ENCODE data around the gene TRPM2. TPM values are rescaled to one million over a fixed set of nuclear protein-coding genes. Genes with fewer than 3 reads are reported as not detected.

Gene TRPM2
- total RNA-seq, 1 experiment from 2014 or later: 0.26 TPM

DNA sequence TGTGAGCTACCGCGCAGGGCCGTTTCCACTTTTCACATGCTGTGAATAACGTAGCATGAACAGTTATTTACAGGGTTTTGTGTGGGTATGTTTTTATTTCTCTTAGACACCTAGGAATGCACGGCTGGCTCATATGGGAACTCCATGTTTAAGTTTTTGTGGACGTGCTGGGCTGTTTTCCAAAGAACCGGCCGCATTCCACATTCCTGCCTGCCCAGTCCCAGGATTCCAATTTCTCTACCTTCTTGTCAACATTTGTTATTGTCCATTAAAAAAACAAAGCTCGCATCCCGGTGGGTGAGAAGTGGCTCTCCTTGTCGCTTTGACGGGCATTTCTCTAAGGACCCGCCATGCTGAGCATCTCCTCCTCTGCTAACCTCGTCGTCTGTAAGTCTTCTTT lies 54.8 kb downstream of the TRPM2 start:
- no peaks in the 10 kb centered on the region for H3K36me3 ChIP-seq (ENCODE audit: control insufficient read depth, insufficient read depth, low read length)
- ChIA-PET POLR2A (no interaction called here), CTCF (interaction anchor here (0.6 kb wide), 1 partner anchor 72 kb away, joined by 3 read pairs; no protein-coding TSS in a partner anchor)
- ATAC-seq (no peak), DNase-seq (ENCODE audit: low read depth, low spot score) (no peak)
- no TSS peak for BruUV-seq (replicated peaks)
- intact Hi-C loops (cut with micrococcal nuclease; ENCODE audit: unreplicated experiment): no loop called here
- no peaks in the 10 kb centered on the region for H3K4me1 ChIP-seq (ENCODE audit: control insufficient read depth, insufficient read depth, low read length)
- H3K27ac ChIP-seq (ENCODE audit: low read length): no peak overlapping the region
- in situ Hi-C loops (cut with HindIII; ENCODE audit: low pct_unique_long_range_greater_than_20kb, low sequenced_read_pairs): no loop called here
- TF ChIP-seq SIN3A (IDR thresholded peaks at IDR 0.05; ENCODE audit: borderline replicate concordance, insufficient read depth, low read depth, low read length) (no peak), TCF7L2 (IDR thresholded peaks at IDR 0.05; ENCODE audit: low read depth, low read length) (no peak), POLR2AphosphoS5 (IDR thresholded peaks at IDR 0.05; ENCODE audit: low read depth, low read length) (no peak)
- TF ChIP-seq, protein P1, sequence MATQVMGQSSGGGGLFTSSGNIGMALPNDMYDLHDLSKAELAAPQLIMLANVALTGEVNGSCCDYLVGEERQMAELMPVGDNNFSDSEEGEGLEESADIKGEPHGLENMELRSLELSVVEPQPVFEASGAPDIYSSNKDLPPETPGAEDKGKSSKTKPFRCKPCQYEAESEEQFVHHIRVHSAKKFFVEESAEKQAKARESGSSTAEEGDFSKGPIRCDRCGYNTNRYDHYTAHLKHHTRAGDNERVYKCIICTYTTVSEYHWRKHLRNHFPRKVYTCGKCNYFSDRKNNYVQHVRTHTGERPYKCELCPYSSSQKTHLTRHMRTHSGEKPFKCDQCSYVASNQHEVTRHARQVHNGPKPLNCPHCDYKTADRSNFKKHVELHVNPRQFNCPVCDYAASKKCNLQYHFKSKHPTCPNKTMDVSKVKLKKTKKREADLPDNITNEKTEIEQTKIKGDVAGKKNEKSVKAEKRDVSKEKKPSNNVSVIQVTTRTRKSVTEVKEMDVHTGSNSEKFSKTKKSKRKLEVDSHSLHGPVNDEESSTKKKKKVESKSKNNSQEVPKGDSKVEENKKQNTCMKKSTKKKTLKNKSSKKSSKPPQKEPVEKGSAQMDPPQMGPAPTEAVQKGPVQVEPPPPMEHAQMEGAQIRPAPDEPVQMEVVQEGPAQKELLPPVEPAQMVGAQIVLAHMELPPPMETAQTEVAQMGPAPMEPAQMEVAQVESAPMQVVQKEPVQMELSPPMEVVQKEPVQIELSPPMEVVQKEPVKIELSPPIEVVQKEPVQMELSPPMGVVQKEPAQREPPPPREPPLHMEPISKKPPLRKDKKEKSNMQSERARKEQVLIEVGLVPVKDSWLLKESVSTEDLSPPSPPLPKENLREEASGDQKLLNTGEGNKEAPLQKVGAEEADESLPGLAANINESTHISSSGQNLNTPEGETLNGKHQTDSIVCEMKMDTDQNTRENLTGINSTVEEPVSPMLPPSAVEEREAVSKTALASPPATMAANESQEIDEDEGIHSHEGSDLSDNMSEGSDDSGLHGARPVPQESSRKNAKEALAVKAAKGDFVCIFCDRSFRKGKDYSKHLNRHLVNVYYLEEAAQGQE (IDR thresholded peaks at IDR 0.05; ENCODE audit: insufficient read depth in 1 of 2, low read depth in 2 of 2, low read length in 1 of 2): no peak
- TF ChIP-seq, protein P2, sequence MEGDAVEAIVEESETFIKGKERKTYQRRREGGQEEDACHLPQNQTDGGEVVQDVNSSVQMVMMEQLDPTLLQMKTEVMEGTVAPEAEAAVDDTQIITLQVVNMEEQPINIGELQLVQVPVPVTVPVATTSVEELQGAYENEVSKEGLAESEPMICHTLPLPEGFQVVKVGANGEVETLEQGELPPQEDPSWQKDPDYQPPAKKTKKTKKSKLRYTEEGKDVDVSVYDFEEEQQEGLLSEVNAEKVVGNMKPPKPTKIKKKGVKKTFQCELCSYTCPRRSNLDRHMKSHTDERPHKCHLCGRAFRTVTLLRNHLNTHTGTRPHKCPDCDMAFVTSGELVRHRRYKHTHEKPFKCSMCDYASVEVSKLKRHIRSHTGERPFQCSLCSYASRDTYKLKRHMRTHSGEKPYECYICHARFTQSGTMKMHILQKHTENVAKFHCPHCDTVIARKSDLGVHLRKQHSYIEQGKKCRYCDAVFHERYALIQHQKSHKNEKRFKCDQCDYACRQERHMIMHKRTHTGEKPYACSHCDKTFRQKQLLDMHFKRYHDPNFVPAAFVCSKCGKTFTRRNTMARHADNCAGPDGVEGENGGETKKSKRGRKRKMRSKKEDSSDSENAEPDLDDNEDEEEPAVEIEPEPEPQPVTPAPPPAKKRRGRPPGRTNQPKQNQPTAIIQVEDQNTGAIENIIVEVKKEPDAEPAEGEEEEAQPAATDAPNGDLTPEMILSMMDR (IDR thresholded peaks at IDR 0.05): no peak
- no peak overlapping the region for H3K4me3 ChIP-seq (ENCODE audit: low read depth in 2 of 2, low read length in 2 of 2)
- no peaks in the 10 kb centered on the region for H3K9me3 ChIP-seq (ENCODE audit: control insufficient read depth, insufficient read depth, low read depth, low read length)
- no peaks in the 10 kb centered on the region; the same call in 1 of the 2 replicates for H3K27me3 ChIP-seq (ENCODE audit: control insufficient read depth, insufficient read depth, low read length)

- intact Hi-C loops (cut with micrococcal nuclease; ENCODE audit: unreplicated experiment): no loop called here
- no TSS peak for BruUV-seq (replicated peaks)
- ChIA-PET POLR2A (no interaction called here), CTCF (no interaction called here)
- no peaks in the 10 kb centered on the region for H3K9me3 ChIP-seq (ENCODE audit: control insufficient read depth, insufficient read depth, low read depth, low read length)
- no peak overlapping the region for H3K27ac ChIP-seq (ENCODE audit: low read length)
- ATAC-seq: no peak
- no peaks in the 10 kb centered on the region; the same call in 1 of the 2 replicates for H3K27me3 ChIP-seq (ENCODE audit: control insufficient read depth, insufficient read depth, low read length)
- no peaks in the 10 kb centered on the region for H3K4me1 ChIP-seq (ENCODE audit: control insufficient read depth, insufficient read depth, low read length)
- in situ Hi-C loops (cut with HindIII; ENCODE audit: low pct_unique_long_range_greater_than_20kb, low sequenced_read_pairs): no loop called here
- TF ChIP-seq, protein P2 (IDR thresholded peaks at IDR 0.05): no peak
- TF ChIP-seq POLR2AphosphoS5 (IDR thresholded peaks at IDR 0.05; ENCODE audit: low read depth, low read length) (no peak), SIN3A (IDR thresholded peaks at IDR 0.05; ENCODE audit: borderline replicate concordance, insufficient read depth, low read depth, low read length) (no peak), TCF7L2 (IDR thresholded peaks at IDR 0.05; ENCODE audit: low read depth, low read length) (no peak)
- TF ChIP-seq, protein P1 (IDR thresholded peaks at IDR 0.05; ENCODE audit: insufficient read depth in 1 of 2, low read depth in 2 of 2, low read length in 1 of 2): no peak
- DNase-seq (ENCODE audit: low read depth, low spot score): no peak
- H3K36me3 ChIP-seq (ENCODE audit: control insufficient read depth, insufficient read depth, low read length): no peaks in the 10 kb centered on the region
- H3K4me3 ChIP-seq (ENCODE audit: low read depth in 2 of 2, low read length in 2 of 2): no peak overlapping the region
Measured at GRCh38 chr21:44413566-44414290, 60.3 kb downstream of the TRPM2 start.
